K562 (cell line): ENCODE measurements around the gene EPHB4. TPM values are rescaled to one million over a fixed set of nuclear protein-coding genes. Genes with fewer than 3 reads are reported as not detected.

Experiments used
- ADNP ChIP-seq: fragments of 200-800 bp; sonication (Bioruptor generic); IDR thresholded peaks from 2 replicates; pipeline ENCODE4 v1.6.1; 2016; ENCODE audit warnings: missing genetic modification characterization, missing compliant biosample characterization
- ARHGAP35 ChIP-seq: fragments of 450-650 bp; IDR thresholded peaks from 2 replicates; pipeline ENCODE4 v1.6.1; 2018; ENCODE audit not compliant: partially characterized antibody
- COPS2 ChIP-seq: fragments of 450-650 bp; conservative IDR thresholded peaks from 2 replicates; pipeline ENCODE4 v1.6.1; 2016; ENCODE audit warnings: mild to moderate bottlenecking, moderate library complexity
- EGR1 ChIP-seq: fragments of 450-650 bp; conservative IDR thresholded peaks from 2 replicates; pipeline ENCODE4 v1.6.1; 2017; ENCODE audit warnings: mild to moderate bottlenecking
- ETV5 ChIP-seq: sonication (generic); formaldehyde crosslinking; IDR thresholded peaks from 2 replicates; pipeline ENCODE4 v1.4.0; 2020; ENCODE audit warnings: low read depth, mild to moderate bottlenecking, missing genetic modification reagents
- GATAD2A ChIP-seq: fragments of 450-650 bp; IDR thresholded peaks from 2 replicates; pipeline ENCODE4 v1.6.1; 2017
- HMG20A ChIP-seq: fragments of 450-650 bp; formaldehyde crosslinking; conservative IDR thresholded peaks from 2 replicates; pipeline ENCODE4 v1.4.0; 2020; ENCODE audit warnings: mild to moderate bottlenecking, mixed read lengths
- HMG20B ChIP-seq: fragments of 250-450 bp; sonication (Bioruptor Pico); IDR thresholded peaks from 2 replicates; pipeline ENCODE4 v1.5.0; 2021; ENCODE audit warnings: mild to moderate bottlenecking
- HNRNPL ChIP-seq: fragments of 200-400 bp; formaldehyde crosslinking; IDR thresholded peaks from 2 replicates; pipeline ENCODE4 v1.6.1; 2017; ENCODE audit warnings: low read depth, mild to moderate bottlenecking, low read length
- ILK ChIP-seq: fragments of 450-650 bp; IDR thresholded peaks from 2 replicates; pipeline ENCODE4 v1.6.1; 2016; ENCODE audit warnings: missing genetic modification characterization, low read depth, mild to moderate bottlenecking, missing compliant biosample characterization, moderate library complexity, borderline replicate concordance
- KDM1A ChIP-seq, 2 experiments: fragments of 450-650 bp; IDR thresholded peaks; 2 replicates each; pipeline ENCODE4 v1.6.1; 2016; ENCODE audit warnings: mild to moderate bottlenecking in 2 of 2
- KDM2B ChIP-seq: fragments of 250-450 bp; sonication (Bioruptor Pico); IDR thresholded peaks from 2 replicates; pipeline ENCODE4 v1.8.0; 2021; ENCODE audit warnings: mild to moderate bottlenecking, moderate library complexity
- NBN ChIP-seq: fragments of 450-650 bp; IDR thresholded peaks from 2 replicates; pipeline ENCODE4 v1.6.1; 2016; ENCODE audit warnings: low read depth, mild to moderate bottlenecking
- NELFE ChIP-seq: IDR thresholded peaks from 2 replicates; pipeline ENCODE4 v1.6.1; 2011; ENCODE audit warnings: mild to moderate bottlenecking; ENCODE audit not compliant: insufficient read depth, insufficient read length
- NFXL1 ChIP-seq: fragments of 450-650 bp; formaldehyde crosslinking; IDR thresholded peaks from 2 replicates; pipeline ENCODE4 v1.4.0; 2021; ENCODE audit warnings: mild to moderate bottlenecking
- NUFIP1 ChIP-seq: fragments of 450-650 bp; IDR thresholded peaks from 2 replicates; pipeline ENCODE4 v1.6.1; 2018; ENCODE audit not compliant: partially characterized antibody
- PHTF2 ChIP-seq: fragments of 250-450 bp; sonication (Bioruptor Pico); IDR thresholded peaks from 2 replicates; pipeline ENCODE4 v1.5.0; 2021; ENCODE audit warnings: mild to moderate bottlenecking
- RHOXF2B ChIP-seq: fragments of 250-450 bp; sonication (Bioruptor Pico); conservative IDR thresholded peaks from 2 replicates; pipeline ENCODE4 v1.5.1; 2021
- TGIF2 ChIP-seq: sonication (generic); formaldehyde crosslinking; IDR thresholded peaks from 2 replicates; pipeline ENCODE4 v1.8.1; 2022; ENCODE audit warnings: mild to moderate bottlenecking, missing genetic modification reagents, moderate library complexity
- ZEB2 ChIP-seq: fragments of 450-650 bp; IDR thresholded peaks from 2 replicates; pipeline ENCODE4 v1.6.1; 2016
- ZFP1 ChIP-seq: fragments of 450-650 bp; formaldehyde crosslinking; IDR thresholded peaks from 2 replicates; pipeline ENCODE4 v1.4.0; 2020; ENCODE audit warnings: mild to moderate bottlenecking, mixed read lengths
- ZFP30 ChIP-seq: fragments of 250-450 bp; sonication (Bioruptor Pico); IDR thresholded peaks from 2 replicates; pipeline ENCODE4 v1.8.0; 2022; ENCODE audit warnings: moderate library complexity, mild to moderate bottlenecking, inconsistent platforms, borderline replicate concordance
- ZFP36 ChIP-seq: fragments of 150-350 bp; IDR thresholded peaks from 2 replicates; pipeline ENCODE4 v1.6.1; 2018; ENCODE audit warnings: low read length, low read depth; ENCODE audit not compliant: partially characterized antibody
- ZNF124 ChIP-seq: sonication (generic); formaldehyde crosslinking; IDR thresholded peaks from 2 replicates; pipeline ENCODE4 v1.8.1; 2022; ENCODE audit warnings: missing genetic modification reagents
- ZNF143 ChIP-seq: sonication (generic); formaldehyde crosslinking; IDR thresholded peaks from 2 replicates; pipeline ENCODE4 v1.9.0; 2022; ENCODE audit warnings: mild to moderate bottlenecking, missing genetic modification reagents
- ZNF146 ChIP-seq: IDR thresholded peaks from one replicate; pipeline ENCODE4 v1.6.1; 2018; ENCODE audit warnings: missing compliant biosample characterization; ENCODE audit not compliant: unreplicated experiment
- ZNF184 ChIP-seq: sonication (generic); formaldehyde crosslinking; IDR thresholded peaks from 2 replicates; pipeline ENCODE4 v1.5.0; 2020; ENCODE audit warnings: missing genetic modification reagents
- ZNF217 ChIP-seq: sonication (generic); formaldehyde crosslinking; IDR thresholded peaks from 2 replicates; pipeline ENCODE4 v1.8.0; 2022; ENCODE audit warnings: mild to moderate bottlenecking, missing genetic modification reagents
- ZNF24 ChIP-seq: fragments of 450-650 bp; IDR thresholded peaks from 2 replicates; pipeline ENCODE4 v1.6.1; 2016
- polyA plus RNA-seq, 8 experiments: library from polyadenylated mRNA; depleted of rRNA in 4 of 8; stranded (reverse) in 5 of 8; unstranded in 3 of 8; fragments of >200 nt; fragmentation: Nextera tagmentation in 2 of 8; fragmentation: Illumina TruSeq in 1 of 8; extraction: Ambion mirVana in 2 of 8; extraction: Trizol in 1 of 8; gene quantifications; 2 replicates each; pipeline versions ENCODE4 v1.2.1 to v1.2.3, GENCODE V29; 2011 to 2014; ENCODE audit warnings: inconsistent platforms in 1 of 8, missing spikeins in 1 of 8
- total RNA-seq, 7 experiments: library from RNA; depleted of rRNA in 6 of 7; stranded (reverse); fragments of >200 nt in 6 of 7; fragmentation: Illumina TruSeq in 2 of 7; extraction: Trizol in 2 of 7; gene quantifications; 2 replicates each; pipeline versions ENCODE4 v1.2.1 to v1.2.3, GENCODE V29; 2011 to 2021; ENCODE audit warnings: low replicate concordance in 1 of 7
- TF ChIP-seq, protein P1 (sequence below): sonication (generic); formaldehyde crosslinking; IDR thresholded peaks from 2 replicates; pipeline ENCODE4 v1.8.0; 2022; ENCODE audit warnings: missing genetic modification reagents, mild to moderate bottlenecking, moderate library complexity, borderline replicate concordance
- TF ChIP-seq, protein P2 (sequence below), 2 experiments: fragments of 250-450 bp in 1 of 2; fragments of 450-650 bp in 1 of 2; sonication (Bioruptor Pico) in 1 of 2; IDR thresholded peaks; 2 replicates each; pipeline versions ENCODE4 v1.6.1 to v1.8.0; 2016 to 2021; ENCODE audit warnings: mild to moderate bottlenecking in 2 of 2, moderate library complexity in 2 of 2, missing compliant biosample characterization in 1 of 2, missing genetic modification characterization in 1 of 2
- TF ChIP-seq, protein P3 (sequence below): fragments of 450-650 bp; formaldehyde crosslinking; IDR thresholded peaks from 2 replicates; pipeline ENCODE4 v1.4.0; 2022; ENCODE audit warnings: missing genetic modification characterization

The EPHB4 gene
- total and polyA plus RNA-seq, 9 of the 15 experiments (the other 6 are each of a cell fraction or from before 2014, with no cell fraction given): 1.2 to 82.1 (median 37.9) TPM

DNA sequence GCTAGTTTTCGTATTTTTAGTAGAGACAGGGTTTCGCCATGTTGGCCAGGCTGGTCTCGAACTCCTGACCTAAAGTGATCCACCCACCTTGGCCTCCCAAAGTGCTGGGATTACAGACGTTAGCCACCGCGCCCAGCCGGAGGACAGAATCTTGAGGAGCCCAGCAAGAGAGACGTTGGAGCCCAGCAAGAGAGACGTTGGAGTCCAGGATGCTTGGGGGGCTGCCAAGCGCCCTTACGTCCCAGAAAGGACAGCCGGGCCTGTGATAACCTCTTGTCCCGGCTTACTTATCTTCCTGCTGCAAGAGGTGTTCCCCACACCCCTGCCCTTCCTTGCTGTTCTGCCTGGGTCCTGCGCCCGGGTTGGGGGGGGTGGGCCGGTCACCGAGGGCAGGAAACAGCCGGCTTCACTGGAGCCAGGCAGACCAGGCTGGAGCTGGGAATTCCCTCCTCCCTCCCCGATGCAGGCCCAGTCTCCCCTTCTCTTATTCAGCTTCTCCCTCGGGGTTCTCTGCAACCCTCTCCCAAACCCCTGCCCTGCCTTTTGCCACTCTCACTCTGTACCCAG lies 1.9 kb upstream of the EPHB4 start (continued):
- TF ChIP-seq, protein P1, sequence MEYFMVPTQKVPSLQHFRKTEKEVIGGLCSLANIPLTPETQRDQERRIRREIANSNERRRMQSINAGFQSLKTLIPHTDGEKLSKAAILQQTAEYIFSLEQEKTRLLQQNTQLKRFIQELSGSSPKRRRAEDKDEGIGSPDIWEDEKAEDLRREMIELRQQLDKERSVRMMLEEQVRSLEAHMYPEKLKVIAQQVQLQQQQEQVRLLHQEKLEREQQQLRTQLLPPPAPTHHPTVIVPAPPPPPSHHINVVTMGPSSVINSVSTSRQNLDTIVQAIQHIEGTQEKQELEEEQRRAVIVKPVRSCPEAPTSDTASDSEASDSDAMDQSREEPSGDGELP (CRISPR knock-in tag): peak; percentile 83; the same call in 1 of the 2 replicates
- TF ChIP-seq EGR1 (peak; percentile 59), ZFP1 (CRISPR knock-in tag) (no peak), ZNF124 (CRISPR knock-in tag) (no peak), NBN (no peak), ILK (tag) (no peak), TGIF2 (CRISPR knock-in tag) (no peak), HNRNPL (no peak), HMG20B (no peak), ZEB2 (peak; percentile 56; the same call in 1 of the 2 replicates), ZFP30 (no peak), NFXL1 (no peak), PHTF2 (CRISPR knock-in tag) (no peak), ZFP36 (no peak), KDM2B (CRISPR knock-in tag) (no peak), ZNF217 (no peak), ZNF146 (CRISPR knock-in tag) (no peak), ZNF143 (CRISPR knock-in tag) (no peak), GATAD2A (no peak), HMG20A (no peak), NELFE (no peak), COPS2 (no peak), ADNP (tag) (peak; percentile 97), RHOXF2B (CRISPR knock-in tag) (no peak), NUFIP1 (no peak), ETV5 (CRISPR knock-in tag) (peak; percentile 83), ZNF184 (no peak), ARHGAP35 (no peak), ZNF24 (no peak; the same call in 1 of the 2 replicates), KDM1A (IDR thresholded peaks at IDR 0.05) (peak; percentile 87 to 88)
- TF ChIP-seq, protein P2, sequence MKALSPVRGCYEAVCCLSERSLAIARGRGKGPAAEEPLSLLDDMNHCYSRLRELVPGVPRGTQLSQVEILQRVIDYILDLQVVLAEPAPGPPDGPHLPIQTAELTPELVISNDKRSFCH (CRISPR knock-in tag; IDR thresholded peaks at IDR 0.05): no peak
- TF ChIP-seq, protein P2 (tag; IDR thresholded peaks at IDR 0.05): peak; percentile 51; the same call in 1 of the 2 replicates
- TF ChIP-seq, protein P3, sequence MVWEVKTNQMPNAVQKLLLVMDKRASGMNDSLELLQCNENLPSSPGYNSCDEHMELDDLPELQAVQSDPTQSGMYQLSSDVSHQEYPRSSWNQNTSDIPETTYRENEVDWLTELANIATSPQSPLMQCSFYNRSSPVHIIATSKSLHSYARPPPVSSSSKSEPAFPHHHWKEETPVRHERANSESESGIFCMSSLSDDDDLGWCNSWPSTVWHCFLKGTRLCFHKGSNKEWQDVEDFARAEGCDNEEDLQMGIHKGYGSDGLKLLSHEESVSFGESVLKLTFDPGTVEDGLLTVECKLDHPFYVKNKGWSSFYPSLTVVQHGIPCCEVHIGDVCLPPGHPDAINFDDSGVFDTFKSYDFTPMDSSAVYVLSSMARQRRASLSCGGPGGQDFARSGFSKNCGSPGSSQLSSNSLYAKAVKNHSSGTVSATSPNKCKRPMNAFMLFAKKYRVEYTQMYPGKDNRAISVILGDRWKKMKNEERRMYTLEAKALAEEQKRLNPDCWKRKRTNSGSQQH (CRISPR knock-in tag): no peak
